SK-N-SH (cell line): ENCODE measurements around the gene GPT2. TPM values are rescaled to one million over a fixed set of nuclear protein-coding genes. Genes with fewer than 3 reads are reported as not detected.

ENCODE experiments used
- CTCF ChIA-PET: fragments of 300-600, 350-600 bp; formaldehyde crosslinking; extraction: SDS; loops from one replicate; lab custom pipeline; 2021; lab: Yijun Ruan, JAX
- POLR2A ChIA-PET: fragments of 350-600 bp; sonication (Branson Sonifier 250); formaldehyde crosslinking; extraction: SDS; loops from one replicate; lab custom pipeline; 2020; ENCODE audit warnings: antibody characterized with exemption, inconsistent platforms; lab: Yijun Ruan, JAX
- DNase-seq: peaks from one replicate; pipeline ENCODE4 v3.0.0; 2012
- H2AFZ ChIP-seq: fragments of 200-600 bp; sonication (generic); 2 replicates; pipeline ENCODE4 v1.8.1; 2016; ENCODE audit warnings: antibody characterized with exemption, mild to moderate bottlenecking, low read depth
- H3F3A ChIP-seq: fragments of 200-600 bp; sonication (generic); replicated peaks from 2 replicates; pipeline ENCODE3; 2016; ENCODE audit warnings: antibody characterized with exemption, mild to moderate bottlenecking; ENCODE audit not compliant: insufficient read depth
- H3K27ac ChIP-seq, 2 experiments: fragments of 200-500 bp in 1 of 2; fragments of 200-600 bp in 1 of 2; sonication (Bioruptor generic) in 1 of 2; sonication (generic), shearing (Covaris generic) in 1 of 2; 2 replicates each; pipeline versions ENCODE4 v1.5.1 to v1.6.1; 2014 to 2016; ENCODE audit warnings: low read depth in 2 of 2, inconsistent platforms in 1 of 2, low read length in 1 of 2, mild to moderate bottlenecking in 1 of 2, mixed read lengths in 1 of 2
- H3K27me3 ChIP-seq: fragments of 200-600 bp; sonication (generic), shearing (Covaris generic); 2 replicates; pipeline ENCODE4 v1.6.1; 2016; ENCODE audit warnings: mixed run types; ENCODE audit not compliant: insufficient read depth
- H3K36me3 ChIP-seq, 2 experiments: fragments of 200-500 bp in 1 of 2; fragments of 200-600 bp in 1 of 2; sonication (Bioruptor generic) in 1 of 2; sonication (generic) in 1 of 2; replicated peaks in 1 of 2; 2 replicates each; pipeline versions ENCODE3 to v1.5.1; 2014 to 2016; ENCODE audit warnings: low read length in 1 of 2, mild to moderate bottlenecking in 1 of 2; ENCODE audit not compliant: insufficient read depth in 2 of 2, control insufficient read depth in 1 of 2
- H3K4me1 ChIP-seq, 2 experiments: fragments of 200-500 bp in 1 of 2; fragments of 200-600 bp in 1 of 2; sonication (Bioruptor generic) in 1 of 2; sonication (generic), shearing (Covaris generic) in 1 of 2; 2 replicates each; pipeline versions ENCODE4 v1.5.1 to v1.6.1; 2014 to 2016; ENCODE audit warnings: low read depth in 1 of 2, low read length in 1 of 2, mixed run types in 1 of 2; ENCODE audit not compliant: insufficient read depth in 2 of 2, control insufficient read depth in 1 of 2
- H3K4me2 ChIP-seq: fragments of 200-600 bp; sonication (generic), shearing (Covaris generic); 2 replicates; pipeline ENCODE4 v1.6.1; 2017; ENCODE audit warnings: mixed run types
- H3K4me3 ChIP-seq, 2 experiments: fragments of 200-500 bp in 1 of 2; fragments of 200-600 bp in 1 of 2; sonication (Bioruptor generic) in 1 of 2; sonication (generic), shearing (Covaris generic) in 1 of 2; 2 replicates each; pipeline versions ENCODE4 v1.5.1 to v1.8.1; 2014 to 2016; ENCODE audit warnings: low read depth in 2 of 2, inconsistent platforms in 1 of 2, low read length in 1 of 2, mild to moderate bottlenecking in 1 of 2, mixed read lengths in 1 of 2, moderate library complexity in 1 of 2
- H3K79me2 ChIP-seq: fragments of 200-600 bp; sonication (generic); 2 replicates; pipeline ENCODE4 v1.8.1; 2017; ENCODE audit warnings: mild to moderate bottlenecking; ENCODE audit not compliant: insufficient read depth
- H3K9ac ChIP-seq: fragments of 200-600 bp; sonication (generic); 2 replicates; pipeline ENCODE4 v1.6.1; 2017; ENCODE audit warnings: mixed run types
- H3K9me2 ChIP-seq: fragments of 200-600 bp; sonication (generic); 2 replicates; pipeline ENCODE4 v1.6.1; 2017; ENCODE audit warnings: mixed run types
- H3K9me3 ChIP-seq: fragments of 200-600 bp; sonication (generic); 2 replicates; pipeline ENCODE4 v1.6.1; 2017; ENCODE audit warnings: mixed run types, mild to moderate bottlenecking, moderate library complexity
- H4K20me1 ChIP-seq: fragments of 200-600 bp; sonication (generic); 2 replicates; pipeline ENCODE4 v1.6.1; 2017; ENCODE audit warnings: mild to moderate bottlenecking, mixed run types; ENCODE audit not compliant: insufficient read depth
- CHD2 ChIP-seq: fragments of 150-350 bp; IDR thresholded peaks from 2 replicates; pipeline ENCODE4 v1.6.1; 2018; ENCODE audit warnings: low read length; ENCODE audit not compliant: partially characterized antibody
- ELF1 ChIP-seq: IDR thresholded peaks from 2 replicates; pipeline ENCODE4 v1.4.0; 2012
- MAX ChIP-seq: IDR thresholded peaks from 2 replicates; pipeline ENCODE4 v1.4.0; 2012; ENCODE audit warnings: low read depth
- MXI1 ChIP-seq: IDR thresholded peaks from 2 replicates; pipeline ENCODE4 v1.6.1; 2012; ENCODE audit warnings: mild to moderate bottlenecking, low read depth, low read length, improper control_type of control experiment
- NFIC ChIP-seq: IDR thresholded peaks from 2 replicates; pipeline ENCODE4 v1.4.0; 2012; ENCODE audit warnings: borderline replicate concordance
- NRF1 ChIP-seq: IDR thresholded peaks from 2 replicates; pipeline ENCODE4 v1.6.1; 2012; ENCODE audit warnings: low read depth, mild to moderate bottlenecking, low read length
- POLR2AphosphoS5 ChIP-seq: IDR thresholded peaks from 2 replicates; pipeline ENCODE4 v1.6.1; 2012; ENCODE audit warnings: low read depth, low read length
- RAD21 ChIP-seq: IDR thresholded peaks from 2 replicates; pipeline ENCODE4 v1.6.1; 2012; ENCODE audit warnings: mild to moderate bottlenecking, low read length
- RCOR1 ChIP-seq: fragments of 150-350 bp; IDR thresholded peaks from 2 replicates; pipeline ENCODE4 v1.6.1; 2017; ENCODE audit warnings: antibody characterized with exemption, low read length
- REST ChIP-seq: IDR thresholded peaks from 2 replicates; pipeline ENCODE4 v1.6.1; 2012; ENCODE audit warnings: mild to moderate bottlenecking, low read depth, low read length, moderate library complexity
- RFX5 ChIP-seq: IDR thresholded peaks from 2 replicates; pipeline ENCODE4 v1.6.1; 2012; ENCODE audit warnings: mild to moderate bottlenecking, improper control_type of control experiment, low read length
- RXRA ChIP-seq: IDR thresholded peaks from 2 replicates; pipeline ENCODE4 v1.4.0; 2012; ENCODE audit warnings: low read depth, mild to moderate bottlenecking, borderline replicate concordance
- SMC3 ChIP-seq: IDR thresholded peaks from 2 replicates; pipeline ENCODE4 v1.6.1; 2012; ENCODE audit warnings: low read depth, low read length, improper control_type of control experiment
- TAF1 ChIP-seq: IDR thresholded peaks from 2 replicates; pipeline ENCODE4 v1.6.1; 2012; ENCODE audit warnings: low read depth, mild to moderate bottlenecking, low read length, moderate library complexity, borderline replicate concordance
- TCF12 ChIP-seq: IDR thresholded peaks from 2 replicates; pipeline ENCODE4 v1.4.0; 2012
- TEAD4 ChIP-seq: IDR thresholded peaks from 2 replicates; pipeline ENCODE4 v1.4.0; 2012; ENCODE audit warnings: mild to moderate bottlenecking, borderline replicate concordance; ENCODE audit not compliant: insufficient read depth
- USF1 ChIP-seq: IDR thresholded peaks from 2 replicates; pipeline ENCODE4 v1.4.0; 2012; ENCODE audit warnings: low read depth, borderline replicate concordance
- USF2 ChIP-seq: fragments of 150-350 bp; IDR thresholded peaks from 2 replicates; pipeline ENCODE4 v1.6.1; 2017; ENCODE audit warnings: antibody characterized with exemption, low read length, low read depth, borderline replicate concordance
- YY1 ChIP-seq: IDR thresholded peaks from 2 replicates; pipeline ENCODE4 v1.4.0; 2012; ENCODE audit warnings: low read depth, mild to moderate bottlenecking
- WGBS: methylation state at CpG from one replicate; pipeline ENCODE4 v1.1.6; 2017; ENCODE audit warnings: low lambda C conversion rate; 5-methylcytosine and 5-hydroxymethylcytosine counted together
- polyA plus RNA-seq, 3 experiments: library from polyadenylated mRNA; depleted of rRNA; stranded (reverse); fragments of >200 nt; gene quantifications; 2 replicates each; pipeline ENCODE4 v1.2.3, GENCODE V29; 2012
- TF ChIP-seq, protein P1 (sequence below): IDR thresholded peaks from 2 replicates; pipeline ENCODE4 v1.4.0; 2012; ENCODE audit warnings: low read depth, borderline replicate concordance

GPT2 gene
- polyA plus RNA-seq, 1 of the 3 experiments (the other 2 are of a cell fraction): 19.9 TPM

GRCh38 chr16:46901709-46902108, 17.5 kb downstream of the GPT2 start:
- Histone ChIP-seq H3K4me1 (peaks cover 0 to 8% of the 10 kb centered on the region in 2 experiments; a peak in 2 of 4 replicates), H3K27ac (no peak overlapping the region), H3F3A (no peaks in the 10 kb centered on the region), H3K79me2 (peaks cover 8% of the 10 kb centered on the region; the same call in 1 of the 2 replicates), H3K9me2 (no peaks in the 10 kb centered on the region), H3K36me3 (peaks cover 4 to 15% of the 10 kb centered on the region in 2 experiments), H3K4me3 (no peak overlapping the region), H3K4me2 (no peak overlapping the region), H4K20me1 (peaks cover 5% of the 10 kb centered on the region; the same call in 1 of the 2 replicates), H3K9ac (no peak overlapping the region), H2AFZ (no peak overlapping the region), H3K27me3 (no peaks in the 10 kb centered on the region), H3K9me3 (no peaks in the 10 kb centered on the region)
- no peak for DNase-seq
- TF ChIP-seq, protein P1, sequence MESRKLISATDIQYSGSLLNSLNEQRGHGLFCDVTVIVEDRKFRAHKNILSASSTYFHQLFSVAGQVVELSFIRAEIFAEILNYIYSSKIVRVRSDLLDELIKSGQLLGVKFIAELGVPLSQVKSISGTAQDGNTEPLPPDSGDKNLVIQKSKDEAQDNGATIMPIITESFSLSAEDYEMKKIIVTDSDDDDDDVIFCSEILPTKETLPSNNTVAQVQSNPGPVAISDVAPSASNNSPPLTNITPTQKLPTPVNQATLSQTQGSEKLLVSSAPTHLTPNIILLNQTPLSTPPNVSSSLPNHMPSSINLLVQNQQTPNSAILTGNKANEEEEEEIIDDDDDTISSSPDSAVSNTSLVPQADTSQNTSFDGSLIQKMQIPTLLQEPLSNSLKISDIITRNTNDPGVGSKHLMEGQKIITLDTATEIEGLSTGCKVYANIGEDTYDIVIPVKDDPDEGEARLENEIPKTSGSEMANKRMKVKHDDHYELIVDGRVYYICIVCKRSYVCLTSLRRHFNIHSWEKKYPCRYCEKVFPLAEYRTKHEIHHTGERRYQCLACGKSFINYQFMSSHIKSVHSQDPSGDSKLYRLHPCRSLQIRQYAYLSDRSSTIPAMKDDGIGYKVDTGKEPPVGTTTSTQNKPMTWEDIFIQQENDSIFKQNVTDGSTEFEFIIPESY: no peak
- no peak for TF ChIP-seq TAF1
- no peak for TF ChIP-seq RAD21
- TF ChIP-seq USF1: no peak
- TF ChIP-seq TEAD4: no peak
- TF ChIP-seq POLR2AphosphoS5: no peak
- TF ChIP-seq NRF1: no peak
- CTCF ChIA-PET: interaction anchor here (1.0 to 16.0 kb wide), 3 partner anchors 13 to 49 kb away, joined by 3 to 231 read pairs (median 3); no protein-coding TSS in a partner anchor
- POLR2A ChIA-PET: no interaction called here
- WGBS: 97% methylated on average over 6 of the region's 8 CpGs

DNA sequence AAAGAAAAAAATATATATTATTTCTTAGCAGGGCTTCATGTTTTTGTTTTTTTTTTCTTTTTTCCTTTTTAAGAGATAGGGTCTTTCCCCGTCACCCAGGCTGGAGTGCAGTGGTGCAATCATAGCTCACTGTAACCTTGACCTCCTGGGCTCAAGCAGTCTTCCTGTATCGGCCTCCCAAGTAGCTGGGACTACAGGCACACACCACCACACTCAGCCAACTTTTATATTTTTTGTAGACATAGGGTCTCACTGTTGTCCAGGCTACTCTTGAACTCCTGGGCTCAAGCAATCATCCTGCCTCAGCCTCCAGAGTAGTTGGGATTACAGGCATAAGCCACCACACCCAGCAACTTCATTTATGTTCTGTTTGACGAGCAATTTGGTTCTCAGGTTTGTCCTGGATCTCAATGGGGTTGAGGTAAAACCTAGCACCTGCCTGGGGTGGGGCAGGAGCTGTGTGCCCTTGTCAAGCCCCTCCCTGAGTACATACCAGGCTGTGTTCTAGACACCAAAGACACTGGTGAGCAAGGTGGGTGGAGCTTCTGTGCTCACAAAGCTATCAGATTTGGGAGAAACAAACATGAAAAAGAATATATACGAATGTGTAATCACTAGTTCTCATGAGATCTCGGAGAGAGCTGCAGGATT, 19.2 kb downstream of the GPT2 start:
- Histone ChIP-seq H3K4me3 (no peak overlapping the region), H3K27ac (no peak overlapping the region), H3K27me3 (no peaks in the 10 kb centered on the region), H3K9me2 (no peaks in the 10 kb centered on the region)
- 90% methylated on average over 5 of the region's 5 CpGs for WGBS
- TF ChIP-seq REST: no peak
- TF ChIP-seq POLR2AphosphoS5: no peak
- TF ChIP-seq CHD2: no peak
- TF ChIP-seq MXI1: no peak
- no peak for TF ChIP-seq TCF12
- no peak for TF ChIP-seq YY1
- TF ChIP-seq NFIC: no peak
- TF ChIP-seq RXRA: no peak
- no peak for TF ChIP-seq ELF1
- TF ChIP-seq RFX5: no peak
- TF ChIP-seq SMC3: no peak
- TF ChIP-seq TAF1: no peak
- no peak for TF ChIP-seq MAX
- TF ChIP-seq USF2: no peak
- TF ChIP-seq RCOR1: no peak
- TF ChIP-seq, all 33 proteins: peak for 0
- Histone ChIP-seq H3K9me3 (no peaks in the 10 kb centered on the region), H3K4me1 (peaks cover 0 to 8% of the 10 kb centered on the region in 2 experiments; a peak in 1 of 4 replicates), H3K79me2 (no peaks in the 10 kb centered on the region), H3K9ac (no peak overlapping the region), H3K36me3 (peaks cover 4 to 15% of the 10 kb centered on the region in 2 experiments), H4K20me1 (peaks cover 5% of the 10 kb centered on the region; the same call in 1 of the 2 replicates), H3K4me2 (no peak overlapping the region), H3F3A (no peaks in the 10 kb centered on the region), H2AFZ (no peak overlapping the region)
- ChIA-PET CTCF (interaction anchor here (1.3 to 16.0 kb wide), 5 partner anchors 9 to 51 kb away, joined by 3 to 231 read pairs (median 4); no protein-coding TSS in a partner anchor), POLR2A (no interaction called here)
- no peak for DNase-seq
